Type B pancreatic cell (in vitro differentiated cells): ENCODE data around the gene INHBB. TPM values are rescaled to one million over a fixed set of nuclear protein-coding genes. Genes with fewer than 3 reads are reported as not detected.

ENCODE experiments used
- DNase-seq: peaks from one replicate; pipeline ENCODE4 v3.0.0; 2021; ENCODE audit warnings: mixed read lengths; ENCODE audit not compliant: unreplicated experiment; ENCODE audit errors: extremely low spot score
- H3K27ac Mint-ChIP-seq: 2 replicates; pipeline ENCODE4 v1.8.0; 2021; ENCODE audit warnings: mild to moderate bottlenecking, mixed read lengths
- H3K27me3 Mint-ChIP-seq: 2 replicates; pipeline ENCODE4 v1.8.0; 2021; ENCODE audit warnings: mixed read lengths
- H3K36me3 Mint-ChIP-seq: 2 replicates; pipeline ENCODE4 v1.8.0; 2021; ENCODE audit warnings: mixed read lengths
- H3K4me1 Mint-ChIP-seq: one replicate; pipeline ENCODE4 v1.8.0; 2021; ENCODE audit warnings: mixed read lengths; ENCODE audit not compliant: unreplicated experiment
- H3K4me3 Mint-ChIP-seq: 2 replicates; pipeline ENCODE4 v1.8.0; 2021; ENCODE audit warnings: mild to moderate bottlenecking, mixed read lengths
- H3K9me3 Mint-ChIP-seq: 2 replicates; pipeline ENCODE4 v1.8.0; 2021; ENCODE audit warnings: mixed read lengths
- total RNA-seq: library from RNA; stranded (reverse); gene quantifications from 2 replicates; pipeline ENCODE4 v1.2.1, GENCODE V29; 2021; ENCODE audit warnings: low replicate concordance
- TF ChIP-seq, protein P1 (sequence below): fragments of 200-600 bp; sonication (generic); conservative IDR thresholded peaks from 2 replicates; pipeline ENCODE4 v1.5.0; 2021; ENCODE audit warnings: antibody characterized with exemption, mild to moderate bottlenecking

The INHBB gene
- total RNA-seq, 1 donor from 2014 or later = 7.5 TPM

DNA sequence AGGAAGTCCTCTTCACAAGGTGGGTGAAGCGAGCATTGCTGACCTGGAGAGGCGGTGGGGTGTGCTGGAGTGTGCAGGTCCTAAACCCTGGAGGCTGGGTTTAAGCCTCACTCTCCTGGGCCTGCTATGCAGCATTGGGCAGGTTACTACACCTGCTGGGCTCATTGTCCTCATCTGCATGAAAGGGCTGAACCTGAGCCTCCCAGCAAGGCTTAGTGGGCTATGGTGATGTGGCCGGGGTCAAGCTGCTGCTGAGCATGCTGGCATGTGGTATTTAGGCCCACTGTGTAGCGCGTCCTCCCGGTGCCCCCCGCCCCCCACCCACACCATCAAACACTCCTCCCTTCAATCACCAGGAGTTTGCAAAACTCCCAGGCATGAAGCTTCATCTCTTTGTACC lies 37.3 kb downstream of the INHBB start:
- H3K27me3 Mint-ChIP-seq = peaks cover 3% of the 10 kb centered on the region
- H3K36me3 Mint-ChIP-seq = no peaks in the 10 kb centered on the region
- no peak overlapping the region for H3K4me3 Mint-ChIP-seq
- no peaks in the 10 kb centered on the region for H3K4me1 Mint-ChIP-seq
- H3K9me3 Mint-ChIP-seq = no peaks in the 10 kb centered on the region
- DNase-seq = no peak
- TF ChIP-seq, protein P1, sequence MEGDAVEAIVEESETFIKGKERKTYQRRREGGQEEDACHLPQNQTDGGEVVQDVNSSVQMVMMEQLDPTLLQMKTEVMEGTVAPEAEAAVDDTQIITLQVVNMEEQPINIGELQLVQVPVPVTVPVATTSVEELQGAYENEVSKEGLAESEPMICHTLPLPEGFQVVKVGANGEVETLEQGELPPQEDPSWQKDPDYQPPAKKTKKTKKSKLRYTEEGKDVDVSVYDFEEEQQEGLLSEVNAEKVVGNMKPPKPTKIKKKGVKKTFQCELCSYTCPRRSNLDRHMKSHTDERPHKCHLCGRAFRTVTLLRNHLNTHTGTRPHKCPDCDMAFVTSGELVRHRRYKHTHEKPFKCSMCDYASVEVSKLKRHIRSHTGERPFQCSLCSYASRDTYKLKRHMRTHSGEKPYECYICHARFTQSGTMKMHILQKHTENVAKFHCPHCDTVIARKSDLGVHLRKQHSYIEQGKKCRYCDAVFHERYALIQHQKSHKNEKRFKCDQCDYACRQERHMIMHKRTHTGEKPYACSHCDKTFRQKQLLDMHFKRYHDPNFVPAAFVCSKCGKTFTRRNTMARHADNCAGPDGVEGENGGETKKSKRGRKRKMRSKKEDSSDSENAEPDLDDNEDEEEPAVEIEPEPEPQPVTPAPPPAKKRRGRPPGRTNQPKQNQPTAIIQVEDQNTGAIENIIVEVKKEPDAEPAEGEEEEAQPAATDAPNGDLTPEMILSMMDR = no peak
- no peak overlapping the region for H3K27ac Mint-ChIP-seq

DNA sequence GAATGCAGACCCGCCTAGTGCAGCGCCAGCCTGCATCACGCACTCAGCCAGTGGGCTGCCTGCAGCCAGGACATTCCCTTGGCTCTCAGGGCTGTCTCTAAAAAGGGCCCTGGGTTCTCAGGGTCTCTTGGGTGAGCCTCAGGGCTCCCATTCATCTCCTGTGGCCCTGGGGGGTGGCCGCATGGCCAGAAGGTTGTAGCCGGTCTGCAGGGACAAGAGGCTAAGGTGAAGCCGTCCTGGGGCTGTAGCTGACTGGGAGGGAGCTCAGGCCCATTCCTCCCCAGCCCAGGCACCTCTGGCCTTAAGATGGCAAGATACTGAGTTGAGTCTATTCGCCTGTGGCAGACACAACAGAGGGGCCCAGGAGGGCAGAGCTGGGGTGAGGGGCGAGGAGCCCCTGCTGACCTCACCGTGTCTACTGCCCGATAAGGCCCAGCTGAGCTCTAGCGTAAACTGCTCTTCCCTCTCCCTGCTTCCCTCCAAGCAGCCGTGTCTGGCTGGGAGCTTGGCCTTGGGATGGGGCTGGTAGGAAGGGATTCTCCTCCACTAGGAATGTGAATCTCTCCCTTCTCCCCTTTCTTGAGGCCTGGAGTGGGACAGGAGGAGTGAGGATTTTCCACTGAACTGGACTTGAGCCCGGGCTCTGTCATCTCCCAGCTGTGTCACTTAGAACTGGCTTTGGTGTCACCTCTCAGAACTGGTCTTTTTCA lies 37.9 kb downstream of the INHBB start:
- Mint-ChIP-seq H3K4me1 (no peaks in the 10 kb centered on the region), H3K9me3 (no peaks in the 10 kb centered on the region), H3K4me3 (no peak overlapping the region), H3K27ac (no peak overlapping the region), H3K36me3 (no peaks in the 10 kb centered on the region), H3K27me3 (no peaks in the 10 kb centered on the region)
- no peak for DNase-seq
- TF ChIP-seq, protein P1 = no peak

DNA sequence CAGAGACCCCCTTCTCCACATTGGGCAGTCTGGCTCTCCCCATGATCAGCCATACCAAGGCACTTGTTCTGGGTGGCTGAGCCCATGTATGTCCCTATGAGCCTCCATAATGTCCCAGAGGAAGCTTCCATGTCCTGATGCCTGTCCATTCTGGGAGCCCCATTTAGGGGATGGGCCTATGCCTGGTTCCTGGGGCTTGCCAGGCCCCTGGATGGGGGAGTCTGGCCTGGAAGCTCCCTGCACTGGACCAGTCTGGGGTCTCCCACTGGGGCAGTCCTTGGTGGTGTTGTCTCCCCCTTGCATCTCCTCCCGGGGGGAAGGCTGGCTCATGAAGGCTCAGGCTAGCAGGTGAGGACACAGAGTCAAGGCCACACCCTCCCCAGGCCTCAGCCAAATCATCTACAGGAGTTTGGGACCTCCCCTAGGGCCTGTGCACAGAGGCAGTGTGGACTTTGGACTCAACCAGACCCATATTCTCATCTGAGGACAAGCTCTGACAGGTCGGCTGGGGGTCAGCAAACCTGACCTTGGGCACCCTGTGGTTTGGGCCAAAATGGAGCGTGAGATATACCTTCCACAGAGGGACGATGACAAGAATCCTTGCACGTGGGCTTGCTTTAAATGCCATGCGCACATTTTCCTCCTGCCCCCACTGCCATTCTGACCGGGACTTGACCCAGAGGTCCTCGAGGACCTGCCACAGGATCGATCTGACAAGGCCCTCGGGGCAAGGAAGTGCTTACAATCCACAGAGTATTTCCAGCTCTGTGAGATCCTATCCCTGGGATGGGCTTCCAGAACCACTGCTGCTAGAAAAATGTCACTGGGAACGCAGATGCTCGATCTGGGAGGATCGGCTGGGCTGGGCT lies 38.8 kb downstream of the INHBB start:
- Mint-ChIP-seq H3K36me3 (no peaks in the 10 kb centered on the region), H3K9me3 (no peaks in the 10 kb centered on the region), H3K4me1 (no peaks in the 10 kb centered on the region), H3K27ac (no peak overlapping the region), H3K27me3 (peaks cover 5% of the 10 kb centered on the region), H3K4me3 (no peak overlapping the region)
- no peak for DNase-seq
- TF ChIP-seq, protein P1 = no peak

DNA sequence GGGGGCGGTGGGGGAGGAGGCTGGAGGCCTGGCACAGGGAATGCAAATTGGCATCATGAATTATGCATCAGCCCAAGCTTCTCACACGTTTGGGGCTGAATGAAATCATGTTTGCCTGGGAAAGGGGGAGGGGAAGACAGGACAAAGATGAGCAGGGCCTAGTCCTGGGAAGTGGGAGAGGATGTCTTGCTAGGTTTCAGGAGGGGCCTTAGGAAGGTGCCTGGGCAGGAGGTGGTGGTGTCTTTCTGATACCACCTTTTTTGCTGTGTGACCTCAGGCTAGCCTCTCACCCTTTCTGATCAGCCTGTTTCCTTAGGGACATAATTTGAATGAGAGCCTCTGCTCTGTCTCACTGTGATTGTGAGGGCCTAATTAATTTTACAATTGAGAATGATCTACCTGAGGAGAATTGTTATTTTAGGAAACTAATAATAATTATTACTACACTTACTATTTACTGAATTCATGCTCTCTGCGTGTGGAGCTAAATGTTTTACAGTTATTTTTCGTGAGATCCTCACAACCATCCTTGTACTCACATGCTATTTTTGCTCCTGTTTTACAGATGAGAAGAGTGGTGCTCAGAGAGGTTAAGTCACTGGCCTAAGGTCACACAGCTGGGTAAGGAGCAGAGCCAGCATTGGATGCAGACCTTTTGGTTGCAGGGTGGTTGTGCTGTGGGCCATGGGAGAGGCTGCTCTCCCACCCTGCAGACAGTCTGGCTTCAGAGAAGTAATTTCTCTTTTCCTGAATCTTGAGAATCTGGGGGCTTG lies 39.6 kb downstream of the INHBB start:
- Mint-ChIP-seq H3K36me3 (no peaks in the 10 kb centered on the region), H3K27me3 (peaks cover 8% of the 10 kb centered on the region), H3K4me3 (no peak overlapping the region), H3K9me3 (no peaks in the 10 kb centered on the region), H3K4me1 (no peaks in the 10 kb centered on the region), H3K27ac (no peak overlapping the region)
- no peak for DNase-seq
- TF ChIP-seq, protein P1 = no peak

DNA sequence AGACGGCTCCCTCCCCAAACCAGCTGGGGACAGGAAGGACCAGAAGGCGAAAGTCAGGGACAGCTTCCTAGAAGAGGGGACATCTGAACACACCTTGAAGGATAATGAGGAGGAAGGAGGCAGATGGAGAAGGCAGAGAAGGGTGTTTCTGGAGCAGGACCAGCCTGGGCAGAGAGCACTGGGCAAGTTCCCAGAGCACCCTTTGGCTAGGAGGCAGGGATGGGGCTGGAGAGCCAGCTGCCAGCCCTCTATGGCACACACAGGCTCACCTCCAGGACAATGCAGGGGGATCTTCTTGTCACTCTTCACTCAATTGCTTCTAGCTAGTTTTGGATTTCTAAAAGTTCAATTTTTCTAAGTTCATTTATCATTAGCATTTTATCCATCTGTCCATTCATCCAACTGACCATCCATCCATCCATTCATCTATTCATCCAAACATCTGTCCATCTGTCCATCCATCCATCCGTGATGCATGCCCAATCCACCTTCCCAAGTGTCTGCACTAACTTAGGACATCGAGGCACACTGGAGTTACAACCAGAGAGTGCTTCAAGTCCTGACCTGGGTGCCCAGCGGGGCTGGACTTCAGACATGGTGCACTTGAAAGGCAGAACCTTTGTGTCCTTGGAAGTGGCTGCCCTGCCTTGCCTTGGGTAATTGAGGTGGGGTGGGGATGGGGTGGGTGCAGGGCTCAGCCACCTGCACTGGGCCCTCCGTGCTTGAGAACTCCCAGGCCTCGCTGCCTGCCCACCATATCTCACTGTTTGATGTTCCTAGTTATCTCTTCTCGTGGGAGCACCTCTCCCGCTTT lies 42.5 kb downstream of the INHBB start:
- peaks cover 8% of the 10 kb centered on the region for H3K27me3 Mint-ChIP-seq
- no peaks in the 10 kb centered on the region for H3K9me3 Mint-ChIP-seq
- H3K4me3 Mint-ChIP-seq = no peak overlapping the region
- no peaks in the 10 kb centered on the region for H3K36me3 Mint-ChIP-seq
- H3K4me1 Mint-ChIP-seq = no peaks in the 10 kb centered on the region
- DNase-seq = no peak
- no peak overlapping the region for H3K27ac Mint-ChIP-seq
- TF ChIP-seq, protein P1 = no peak
